ENCODE results near the gene TBC1D22A. TPM values are rescaled to one million over a fixed set of nuclear protein-coding genes. Genes with fewer than 3 reads are reported as not detected.

TBC1D22A gene
- polyA plus RNA-seq, 1 donor (not counting 4 experiments of a cell fraction or from before 2014, with no cell fraction given) = 20.9 TPM

DNA sequence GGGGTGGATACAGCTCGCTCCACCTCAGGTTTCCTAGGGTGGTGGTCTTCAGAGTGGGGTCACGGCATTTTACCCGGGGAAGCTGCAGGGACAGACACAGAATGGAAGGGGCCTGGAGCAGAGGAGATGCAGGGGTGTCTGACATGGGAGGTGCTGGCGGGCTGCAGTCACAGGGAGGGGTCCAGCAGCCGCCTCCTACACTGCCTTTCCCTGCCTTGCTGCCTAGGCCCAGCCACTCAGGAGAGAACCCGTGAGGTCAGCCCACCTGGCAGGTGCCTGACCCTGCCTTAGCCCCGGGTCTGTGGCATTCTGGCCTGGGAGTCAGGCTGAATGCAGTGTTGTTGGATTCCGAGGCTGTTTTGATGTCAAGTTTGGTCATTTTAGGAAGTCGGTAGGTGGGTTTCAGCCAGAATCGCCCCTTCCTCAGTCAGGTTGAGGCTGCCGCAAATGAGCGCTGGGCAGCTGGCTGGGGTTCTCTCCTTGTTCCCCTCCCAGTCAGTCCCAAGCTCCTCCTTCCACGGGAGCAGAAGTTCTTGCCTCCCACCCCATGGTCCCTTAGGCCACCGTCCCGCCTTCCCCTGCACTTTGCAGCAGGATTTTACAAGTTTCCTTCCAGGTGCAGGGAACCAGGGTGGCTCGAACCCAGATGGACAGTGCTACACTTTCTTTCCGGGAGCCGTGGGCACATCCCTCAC lies 294.5 kb downstream of the TBC1D22A start:
- H4K20me1 ChIP-seq (ENCODE audit: control insufficient read depth, extremely low read depth, insufficient read depth, low read length) = peaks cover 4% of the 10 kb centered on the region
- no peaks in the 10 kb centered on the region for H3K79me2 ChIP-seq (ENCODE audit: control insufficient read depth, insufficient read depth, low read length)
- FAIRE-seq (no peak), DNase-seq (ENCODE audit: low read depth, low spot score) (no peak)
- no peak overlapping the region for H3K9ac ChIP-seq (ENCODE audit: control insufficient read depth, extremely low read depth, insufficient read depth, low read length)
- dilution Hi-C loops (cut with MboI; ENCODE audit: extremely low pct_ligation_motif_present, low sequenced_read_pairs) = no loop called here
- H3K27me3 ChIP-seq (ENCODE audit: control insufficient read depth, extremely low read depth, insufficient read depth, low read length) = no peaks in the 10 kb centered on the region
- no peaks in the 10 kb centered on the region for H3K9me3 ChIP-seq (ENCODE audit: control insufficient read depth, low read depth, low read length)
- H3K4me1 ChIP-seq (ENCODE audit: control insufficient read depth, extremely low read depth, insufficient read depth, low read length) = no peaks in the 10 kb centered on the region
- H3K9me1 ChIP-seq (ENCODE audit: control insufficient read depth, extremely low read depth, insufficient read depth, low read length) = no peaks in the 10 kb centered on the region
- no peak overlapping the region for H3K4me3 ChIP-seq (ENCODE audit: control insufficient read depth in 2 of 3, extremely low read depth in 1 of 3, insufficient read depth in 2 of 3, low read depth in 1 of 3, low read length in 3 of 3)
- H3K36me3 ChIP-seq (ENCODE audit: control insufficient read depth in 2 of 2, extremely low read depth in 1 of 2, insufficient read depth in 2 of 2, low read length in 2 of 2) = peaks cover 0 to 15% of the 10 kb centered on the region in 2 experiments
- H3K4me2 ChIP-seq (ENCODE audit: control insufficient read depth, extremely low read depth, insufficient read depth, low read depth, low read length) = no peak overlapping the region
- no peak overlapping the region for H2AFZ ChIP-seq (ENCODE audit: control insufficient read depth, low read length)
- H3K27ac ChIP-seq (ENCODE audit: control insufficient read depth, insufficient read depth, low read length) = no peak overlapping the region
- no peak for TF ChIP-seq EZH2 (IDR thresholded peaks at IDR 0.05; ENCODE audit: low read length)
- TF ChIP-seq, protein P1, sequence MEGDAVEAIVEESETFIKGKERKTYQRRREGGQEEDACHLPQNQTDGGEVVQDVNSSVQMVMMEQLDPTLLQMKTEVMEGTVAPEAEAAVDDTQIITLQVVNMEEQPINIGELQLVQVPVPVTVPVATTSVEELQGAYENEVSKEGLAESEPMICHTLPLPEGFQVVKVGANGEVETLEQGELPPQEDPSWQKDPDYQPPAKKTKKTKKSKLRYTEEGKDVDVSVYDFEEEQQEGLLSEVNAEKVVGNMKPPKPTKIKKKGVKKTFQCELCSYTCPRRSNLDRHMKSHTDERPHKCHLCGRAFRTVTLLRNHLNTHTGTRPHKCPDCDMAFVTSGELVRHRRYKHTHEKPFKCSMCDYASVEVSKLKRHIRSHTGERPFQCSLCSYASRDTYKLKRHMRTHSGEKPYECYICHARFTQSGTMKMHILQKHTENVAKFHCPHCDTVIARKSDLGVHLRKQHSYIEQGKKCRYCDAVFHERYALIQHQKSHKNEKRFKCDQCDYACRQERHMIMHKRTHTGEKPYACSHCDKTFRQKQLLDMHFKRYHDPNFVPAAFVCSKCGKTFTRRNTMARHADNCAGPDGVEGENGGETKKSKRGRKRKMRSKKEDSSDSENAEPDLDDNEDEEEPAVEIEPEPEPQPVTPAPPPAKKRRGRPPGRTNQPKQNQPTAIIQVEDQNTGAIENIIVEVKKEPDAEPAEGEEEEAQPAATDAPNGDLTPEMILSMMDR (optimal IDR thresholded peaks at IDR 0.05 in 1 of 3, IDR thresholded peaks at IDR 0.05 in 1 of 3, conservative IDR thresholded peaks at IDR 0.05 in 1 of 3; ENCODE audit: extremely low read depth in 1 of 3, insufficient read depth in 2 of 3, low read length in 3 of 3) = no peak

GRCh38 chr22:47057916-47058585 lies 295.6 kb downstream of the TBC1D22A start:
- TF ChIP-seq, protein P1 (optimal IDR thresholded peaks at IDR 0.05 in 1 of 3, IDR thresholded peaks at IDR 0.05 in 1 of 3, conservative IDR thresholded peaks at IDR 0.05 in 1 of 3; ENCODE audit: extremely low read depth in 1 of 3, insufficient read depth in 2 of 3, low read length in 3 of 3) = no peak
- no peak for TF ChIP-seq EZH2 (IDR thresholded peaks at IDR 0.05; ENCODE audit: low read length)
- no peaks in the 10 kb centered on the region for H3K27me3 ChIP-seq (ENCODE audit: control insufficient read depth, extremely low read depth, insufficient read depth, low read length)
- H3K9me1 ChIP-seq (ENCODE audit: control insufficient read depth, extremely low read depth, insufficient read depth, low read length) = no peaks in the 10 kb centered on the region
- H2AFZ ChIP-seq (ENCODE audit: control insufficient read depth, low read length) = no peak overlapping the region
- H3K4me2 ChIP-seq (ENCODE audit: control insufficient read depth, extremely low read depth, insufficient read depth, low read depth, low read length) = no peak overlapping the region
- DNase-seq (ENCODE audit: low read depth, low spot score) = no peak
- H3K9ac ChIP-seq (ENCODE audit: control insufficient read depth, extremely low read depth, insufficient read depth, low read length) = no peak overlapping the region
- FAIRE-seq = no peak
- H4K20me1 ChIP-seq (ENCODE audit: control insufficient read depth, extremely low read depth, insufficient read depth, low read length) = peaks cover 4% of the 10 kb centered on the region
- H3K4me3 ChIP-seq (ENCODE audit: control insufficient read depth in 2 of 3, extremely low read depth in 1 of 3, insufficient read depth in 2 of 3, low read depth in 1 of 3, low read length in 3 of 3) = no peak overlapping the region
- no peaks in the 10 kb centered on the region for H3K4me1 ChIP-seq (ENCODE audit: control insufficient read depth, extremely low read depth, insufficient read depth, low read length)
- H3K9me3 ChIP-seq (ENCODE audit: control insufficient read depth, low read depth, low read length) = no peaks in the 10 kb centered on the region
- no peak overlapping the region for H3K27ac ChIP-seq (ENCODE audit: control insufficient read depth, insufficient read depth, low read length)
- dilution Hi-C loops (cut with MboI; ENCODE audit: extremely low pct_ligation_motif_present, low sequenced_read_pairs) = no loop called here
- peaks cover 0 to 18% of the 10 kb centered on the region in 2 experiments for H3K36me3 ChIP-seq (ENCODE audit: control insufficient read depth in 2 of 2, extremely low read depth in 1 of 2, insufficient read depth in 2 of 2, low read length in 2 of 2)
- H3K79me2 ChIP-seq (ENCODE audit: control insufficient read depth, insufficient read depth, low read length) = no peaks in the 10 kb centered on the region

Data from keratinocyte (primary cell).